ENCODE measurements around the gene DNMT3A.

DNA sequence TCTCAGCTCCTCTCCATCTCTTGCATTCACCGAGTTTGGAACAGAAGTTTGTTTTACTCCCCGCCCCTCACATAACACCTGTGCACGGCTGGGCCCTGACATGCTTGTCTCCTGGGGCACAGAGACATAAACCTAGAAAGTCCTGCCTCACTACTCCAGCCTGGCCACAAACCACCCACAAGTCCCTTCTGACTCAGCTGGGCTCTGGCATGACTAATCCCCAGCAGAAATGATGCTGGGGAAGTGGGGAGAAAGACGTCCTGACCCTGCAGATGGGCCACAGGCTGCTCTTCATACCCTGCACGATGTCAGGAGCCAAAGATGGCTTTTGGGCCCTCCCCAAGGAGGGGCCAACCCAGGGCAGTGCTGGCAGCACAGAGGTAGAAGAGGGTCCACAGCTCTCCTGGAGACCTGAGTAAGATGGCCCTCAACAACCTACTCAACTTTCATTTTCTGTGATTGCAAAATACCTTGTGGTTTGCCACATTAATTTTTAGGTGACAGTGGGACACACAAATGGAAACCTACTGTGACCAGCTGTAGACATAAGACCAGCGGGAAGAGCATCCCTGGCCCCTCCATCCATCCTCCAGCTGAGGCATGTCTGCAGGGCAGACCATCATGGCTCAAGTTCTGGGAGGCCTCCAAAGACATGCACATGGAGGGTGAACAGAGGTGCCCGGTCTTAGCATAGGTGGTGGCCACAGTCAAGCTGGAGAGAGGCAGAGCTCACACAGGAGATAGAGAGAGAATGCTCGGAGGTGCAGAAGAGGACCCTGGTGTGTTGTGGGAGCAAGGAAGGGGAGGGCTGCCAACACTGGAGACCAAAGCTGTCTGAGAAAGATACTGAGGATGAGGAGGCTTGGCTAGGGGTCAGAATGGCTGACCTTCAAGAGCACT lies 40.0 kb downstream of the DNMT3A start:
- TF ChIP-seq, protein P1, sequence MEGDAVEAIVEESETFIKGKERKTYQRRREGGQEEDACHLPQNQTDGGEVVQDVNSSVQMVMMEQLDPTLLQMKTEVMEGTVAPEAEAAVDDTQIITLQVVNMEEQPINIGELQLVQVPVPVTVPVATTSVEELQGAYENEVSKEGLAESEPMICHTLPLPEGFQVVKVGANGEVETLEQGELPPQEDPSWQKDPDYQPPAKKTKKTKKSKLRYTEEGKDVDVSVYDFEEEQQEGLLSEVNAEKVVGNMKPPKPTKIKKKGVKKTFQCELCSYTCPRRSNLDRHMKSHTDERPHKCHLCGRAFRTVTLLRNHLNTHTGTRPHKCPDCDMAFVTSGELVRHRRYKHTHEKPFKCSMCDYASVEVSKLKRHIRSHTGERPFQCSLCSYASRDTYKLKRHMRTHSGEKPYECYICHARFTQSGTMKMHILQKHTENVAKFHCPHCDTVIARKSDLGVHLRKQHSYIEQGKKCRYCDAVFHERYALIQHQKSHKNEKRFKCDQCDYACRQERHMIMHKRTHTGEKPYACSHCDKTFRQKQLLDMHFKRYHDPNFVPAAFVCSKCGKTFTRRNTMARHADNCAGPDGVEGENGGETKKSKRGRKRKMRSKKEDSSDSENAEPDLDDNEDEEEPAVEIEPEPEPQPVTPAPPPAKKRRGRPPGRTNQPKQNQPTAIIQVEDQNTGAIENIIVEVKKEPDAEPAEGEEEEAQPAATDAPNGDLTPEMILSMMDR (IDR thresholded peaks at IDR 0.05; ENCODE audit: insufficient read depth, low read depth, low read length), result no peak
- no peak for TF ChIP-seq EZH2 (IDR thresholded peaks at IDR 0.05; ENCODE audit: insufficient read depth, low read length)
